Upper lobe of left lung (tissue), 6 donors: ENCODE data around the gene RYR1. TPM values are rescaled to one million over a fixed set of nuclear protein-coding genes. Genes with fewer than 3 reads are reported as not detected.
A peak's percentile ranks its signal among the peaks of the same experiment; 100 is the strongest.
"Not testable (repeated sequence)": the region's sequence is repeated elsewhere in the genome, so short reads cannot be mapped to it uniquely, and the experiment has no call there.

ENCODE experiments used
- ATAC-seq, 2 donors: fragments of 200-7000 bp; cut with Tn5 transposase; one replicate each; pipeline ENCODE4 v1.9.1; 2022; ENCODE audit warnings: mild to moderate bottlenecking in 2 of 2, moderate library complexity in 2 of 2; ENCODE audit not compliant: low FRiP score in 2 of 2
- DNase-seq, 2 donors: peaks; one replicate each; pipeline ENCODE4 v3.0.0-alpha.2; 2019 to 2020
- H3K27ac ChIP-seq, 4 donors: fragments of 200-600 bp; sonication (generic); one replicate each; pipeline ENCODE4 v1.5.1; 2016 to 2019
- H3K27me3 ChIP-seq, 4 donors: fragments of 200-600 bp; sonication (generic); one replicate each; pipeline ENCODE4 v1.5.1; 2017 to 2019
- H3K36me3 ChIP-seq, 4 donors: fragments of 200-600 bp; sonication (generic); one replicate each; pipeline ENCODE4 v1.5.1; 2016 to 2019
- H3K4me1 ChIP-seq, 4 donors: fragments of 200-600 bp; sonication (generic); one replicate each; pipeline ENCODE4 v1.5.1; 2018 to 2019
- H3K4me3 ChIP-seq, 4 donors: fragments of 200-600 bp; sonication (generic); one replicate each; pipeline ENCODE4 v1.5.1; 2017 to 2019; ENCODE audit warnings: mild to moderate bottlenecking in 2 of 4, moderate library complexity in 1 of 4
- H3K9me3 ChIP-seq, 4 donors: fragments of 200-600 bp; sonication (generic); one replicate each; pipeline ENCODE4 v1.5.1; 2018 to 2019
- CTCF ChIP-seq, 6 experiments: fragments of 450-650 bp in 4 of 6; fragments of 200-600 bp in 2 of 6; sonication (generic) in 2 of 6; IDR thresholded peaks; one replicate each; pipeline ENCODE4 v1.5.1; 2016 to 2019; ENCODE audit warnings: antibody characterized with exemption in 6 of 6
- EP300 ChIP-seq, 4 donors: sonication (generic); formaldehyde crosslinking; IDR thresholded peaks; one replicate each; pipeline ENCODE4 v1.5.1; 2017; ENCODE audit warnings: antibody characterized with exemption in 4 of 4, control low read depth in 2 of 4
- POLR2A ChIP-seq, 4 donors: fragments of 450-650 bp; IDR thresholded peaks; one replicate each; pipeline ENCODE4 v1.5.1; 2016 to 2017; ENCODE audit warnings: antibody characterized with exemption in 4 of 4, mild to moderate bottlenecking in 2 of 4
- POLR2AphosphoS5 ChIP-seq, 2 donors: sonication (generic); formaldehyde crosslinking; IDR thresholded peaks; one replicate each; pipeline ENCODE4 v1.5.1; 2017; ENCODE audit warnings: antibody characterized with exemption in 2 of 2
- WGBS, 2 donors: methylation state at CpG; one replicate each; pipeline ENCODE4 v1.1.5; 2017 to 2018; 5-methylcytosine and 5-hydroxymethylcytosine counted together
- total RNA-seq, 6 donors: library from RNA; depleted of rRNA in 4 of 6; stranded (reverse); fragments of >200 nt in 4 of 6; gene quantifications; one replicate each; pipeline versions ENCODE4 v1.1.0 to v1.2.1, GENCODE V29; 2016 to 2021
- donor health status: DM: no; HTN: no; CAD: no; lungs with moderate emphysema.
- donor health status: DM: no; HTN: yes; CAD: no; lungs with severe emphysema.

The RYR1 gene
- total RNA-seq, 6 donors from 2014 or later: 1.1 to 22.0 (median 5.5) TPM

DNA sequence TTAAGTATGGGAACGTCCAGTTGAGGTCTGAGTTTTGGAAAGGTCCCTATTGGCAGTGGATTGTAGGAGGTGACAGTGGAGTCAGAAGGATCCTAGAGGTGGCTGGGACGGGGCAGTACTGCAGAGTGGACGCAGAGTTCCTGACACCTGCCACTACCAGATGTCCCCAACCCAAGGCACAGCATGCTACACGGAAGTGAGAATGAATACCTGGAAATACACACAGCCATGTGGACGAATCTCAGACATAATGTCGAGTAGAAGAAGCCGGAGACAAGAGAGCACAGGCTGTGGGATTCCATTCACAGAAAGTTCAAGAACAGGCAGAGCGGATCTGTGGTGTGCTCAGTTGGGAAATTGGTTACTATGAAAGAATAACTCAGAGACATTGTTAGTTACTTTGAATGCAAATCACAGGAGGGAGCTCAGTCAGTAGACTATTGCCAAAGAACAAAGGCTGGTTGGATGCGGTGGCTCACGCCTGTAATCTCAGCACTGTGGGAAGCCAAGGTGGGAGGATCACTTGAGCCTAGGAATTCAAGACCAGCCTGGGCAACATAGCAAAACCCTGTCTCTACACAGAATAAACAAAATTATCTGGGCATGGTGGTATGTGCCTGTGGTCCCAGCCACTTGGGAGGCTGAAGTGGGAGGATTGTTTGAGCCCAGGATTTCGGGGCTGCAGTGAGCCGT, 37.4 kb downstream of the RYR1 start:
- no peak for TF ChIP-seq CTCF (IDR thresholded peaks at IDR 0.05)
- no peak for TF ChIP-seq EP300 (IDR thresholded peaks at IDR 0.05)
- TF ChIP-seq POLR2AphosphoS5 (IDR thresholded peaks at IDR 0.05): no peak
- no peak for TF ChIP-seq POLR2A (IDR thresholded peaks at IDR 0.05)
- WGBS, 2 donors: 56 to 71% methylated on average over 12 of the region's 12 CpGs
- Histone ChIP-seq H3K9me3 (no peaks in the 10 kb centered on the region), H3K4me1 (no peaks in the 10 kb centered on the region), H3K27me3 (no peaks in the 10 kb centered on the region), H3K36me3 (no peaks in the 10 kb centered on the region), H3K4me3 (no peak overlapping the region), H3K27ac (no peak overlapping the region)
- ATAC-seq (no peak), DNase-seq (no peak)

DNA sequence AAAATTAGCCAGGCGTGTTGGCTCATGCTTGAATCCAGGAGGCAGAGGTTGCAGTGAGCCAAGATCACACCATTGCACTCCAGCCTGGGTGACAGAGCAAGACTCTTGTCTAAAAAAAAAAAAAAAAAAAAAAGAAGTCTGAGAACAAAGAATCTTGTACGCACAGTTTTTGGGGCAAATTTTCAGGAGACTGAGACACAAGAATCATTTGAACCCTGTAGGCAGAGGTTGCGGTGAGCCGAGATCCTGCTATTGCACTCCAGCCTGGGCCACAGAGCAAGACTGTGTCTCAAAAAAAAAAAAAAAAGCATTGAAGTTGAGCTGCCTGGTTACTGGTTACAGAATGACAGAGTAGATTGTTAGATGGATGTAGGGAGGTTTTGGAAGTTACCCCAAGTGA, 39.2 kb downstream of the RYR1 start:
- not testable (repeated sequence) for H3K27me3 ChIP-seq, ATAC-seq
- 80 to 84% methylated on average over 4 of the region's 4 CpGs for WGBS, 2 donors

GRCh38 chr19:38473201-38473600, 39.7 kb downstream of the RYR1 start:
- peak in 1 of 2 donors; percentile 13 for ATAC-seq
- Histone ChIP-seq H3K4me1 (no peaks in the 10 kb centered on the region), H3K27me3 (no peaks in the 10 kb centered on the region), H3K4me3 (no peak overlapping the region), H3K36me3 (no peaks in the 10 kb centered on the region), H3K9me3 (no peaks in the 10 kb centered on the region), H3K27ac (no peak overlapping the region)
- TF ChIP-seq EP300 (IDR thresholded peaks at IDR 0.05): no peak
- TF ChIP-seq CTCF (IDR thresholded peaks at IDR 0.05): no peak
- TF ChIP-seq POLR2AphosphoS5 (IDR thresholded peaks at IDR 0.05): no peak
- TF ChIP-seq POLR2A (IDR thresholded peaks at IDR 0.05): no peak
- DNase-seq: peak in 1 of 2 donors; percentile 79
- WGBS, 2 donors: 91 to 94% methylated on average over 6 to 19 of the region's 21 CpGs

More for the DNA sequence above, 39.2 kb downstream of the RYR1 start:
- not testable (repeated sequence) for DNase-seq, H3K4me1 ChIP-seq, H3K4me3 ChIP-seq, H3K27ac ChIP-seq, H3K36me3 ChIP-seq, H3K9me3 ChIP-seq

DNA sequence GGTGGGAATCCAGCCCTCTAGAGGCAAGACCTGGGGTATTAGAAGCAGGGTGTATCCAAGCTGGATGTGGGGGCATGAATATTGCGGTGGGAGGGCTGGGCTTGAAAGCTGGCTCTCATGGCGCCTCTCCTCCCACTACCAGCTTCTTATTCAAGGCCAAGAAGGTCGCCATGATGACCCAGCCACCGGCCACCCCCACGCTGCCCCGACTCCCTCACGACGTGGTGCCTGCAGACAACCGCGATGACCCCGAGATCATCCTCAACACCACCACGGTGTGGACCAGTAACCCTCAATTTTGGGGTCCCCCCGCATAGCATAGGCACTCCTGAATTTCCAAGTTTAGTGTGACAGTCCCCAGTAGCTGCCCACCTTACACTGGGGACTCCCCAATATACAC, 41.7 kb downstream of the RYR1 start:
- WGBS, 2 donors: 91 to 96% methylated on average over 13 of the region's 13 CpGs
- peak in 1 of 2 donors; percentile 51 for DNase-seq
- TF ChIP-seq CTCF (IDR thresholded peaks at IDR 0.05): no peak
- no peak for TF ChIP-seq POLR2AphosphoS5 (IDR thresholded peaks at IDR 0.05)
- no peak for TF ChIP-seq POLR2A (IDR thresholded peaks at IDR 0.05)
- TF ChIP-seq EP300 (IDR thresholded peaks at IDR 0.05): no peak
- Histone ChIP-seq H3K27ac (no peak overlapping the region), H3K9me3 (no peaks in the 10 kb centered on the region), H3K36me3 (no peaks in the 10 kb centered on the region), H3K4me3 (no peak overlapping the region), H3K4me1 (no peaks in the 10 kb centered on the region), H3K27me3 (no peaks in the 10 kb centered on the region)
- ATAC-seq: no peak

- Histone ChIP-seq H3K27ac (no peak overlapping the region), H3K9me3 (no peaks in the 10 kb centered on the region), H3K4me3 (no peak overlapping the region), H3K4me1 (no peaks in the 10 kb centered on the region), H3K27me3 (no peaks in the 10 kb centered on the region), H3K36me3 (no peaks in the 10 kb centered on the region)
- WGBS, 2 donors: 75 to 81% methylated on average over 9 to 16 of the region's 16 CpGs
- DNase-seq: no peak
- no peak for TF ChIP-seq POLR2AphosphoS5 (IDR thresholded peaks at IDR 0.05)
- TF ChIP-seq CTCF (IDR thresholded peaks at IDR 0.05): no peak
- TF ChIP-seq EP300 (IDR thresholded peaks at IDR 0.05): no peak
- TF ChIP-seq POLR2A (IDR thresholded peaks at IDR 0.05): no peak
- ATAC-seq: no peak
Observed at GRCh38 chr19:38478273-38478971, 44.9 kb downstream of the RYR1 start.
